HepG2 (cell line): ENCODE data around the gene CEP104. TPM values are rescaled to one million over a fixed set of nuclear protein-coding genes. Genes with fewer than 3 reads are reported as not detected.

Experiments used
- ARNTL ChIP-seq: sonication (generic); formaldehyde crosslinking; IDR thresholded peaks from 2 replicates; pipeline ENCODE4 v1.4.0; 2020; ENCODE audit warnings: mild to moderate bottlenecking, missing genetic modification reagents
- EED ChIP-seq: sonication (generic); formaldehyde crosslinking; IDR thresholded peaks from 2 replicates; pipeline ENCODE4 v1.5.0; 2020; ENCODE audit warnings: mild to moderate bottlenecking, missing genetic modification reagents
- ELF4 ChIP-seq: sonication (generic); formaldehyde crosslinking; IDR thresholded peaks from 2 replicates; pipeline ENCODE4 v1.5.0; 2020; ENCODE audit warnings: missing genetic modification reagents, mild to moderate bottlenecking, moderate library complexity, borderline replicate concordance
- MAF1 ChIP-seq: sonication (generic); formaldehyde crosslinking; IDR thresholded peaks from 2 replicates; pipeline ENCODE4 v1.5.0; 2020; ENCODE audit warnings: missing genetic modification reagents, borderline replicate concordance
- MATR3 ChIP-seq: sonication (generic); formaldehyde crosslinking; IDR thresholded peaks from 2 replicates; pipeline ENCODE4 v1.4.0; 2020; ENCODE audit warnings: missing genetic modification reagents
- RBAK ChIP-seq: sonication (generic); formaldehyde crosslinking; IDR thresholded peaks from 2 replicates; pipeline ENCODE4 v1.5.1; 2020; ENCODE audit warnings: mild to moderate bottlenecking, missing genetic modification reagents
- SKI ChIP-seq: fragments of 450-650 bp; IDR thresholded peaks from one replicate; pipeline ENCODE4 v1.6.1; 2018; ENCODE audit warnings: mild to moderate bottlenecking; ENCODE audit not compliant: partially characterized antibody
- SMAD1 ChIP-seq: sonication (generic); formaldehyde crosslinking; IDR thresholded peaks from 2 replicates; pipeline ENCODE4 v1.4.0; 2020; ENCODE audit warnings: missing genetic modification reagents, low read depth, mild to moderate bottlenecking, borderline replicate concordance
- SRSF1 ChIP-seq: fragments of 200-400 bp; formaldehyde crosslinking; optimal IDR thresholded peaks from 2 replicates; pipeline ENCODE3; 2017; ENCODE audit warnings: mild to moderate bottlenecking, low read depth, low read length, moderate library complexity
- ZNF234 ChIP-seq: sonication (generic); formaldehyde crosslinking; conservative IDR thresholded peaks from 2 replicates; pipeline ENCODE4 v1.5.1; 2020; ENCODE audit warnings: mild to moderate bottlenecking, missing genetic modification reagents
- ZNF264 ChIP-seq: sonication (generic); formaldehyde crosslinking; IDR thresholded peaks from 2 replicates; pipeline ENCODE4 v1.4.0; 2020; ENCODE audit warnings: missing genetic modification reagents
- ZNF33B ChIP-seq: sonication (generic); formaldehyde crosslinking; IDR thresholded peaks from 2 replicates; pipeline ENCODE4 v1.5.1; 2020; ENCODE audit warnings: mild to moderate bottlenecking, missing genetic modification reagents
- ZNF354B ChIP-seq: sonication (generic); formaldehyde crosslinking; IDR thresholded peaks from 2 replicates; pipeline ENCODE4 v1.8.0; 2022; ENCODE audit warnings: mild to moderate bottlenecking, missing genetic modification reagents
- ZNF607 ChIP-seq: sonication (generic); formaldehyde crosslinking; IDR thresholded peaks from 2 replicates; pipeline ENCODE4 v1.5.1; 2020; ENCODE audit warnings: missing genetic modification reagents, mild to moderate bottlenecking, borderline replicate concordance
- ZNF674 ChIP-seq: sonication (generic); formaldehyde crosslinking; IDR thresholded peaks from 2 replicates; pipeline ENCODE4 v1.5.0; 2020; ENCODE audit warnings: low read depth, mild to moderate bottlenecking, missing genetic modification reagents
- ZNF724P ChIP-seq: sonication (generic); formaldehyde crosslinking; IDR thresholded peaks from 2 replicates; pipeline ENCODE4 v1.8.0; 2022; ENCODE audit warnings: missing genetic modification reagents, borderline replicate concordance
- ZNF788 ChIP-seq: sonication (generic); formaldehyde crosslinking; IDR thresholded peaks from 2 replicates; pipeline ENCODE4 v1.5.0; 2020; ENCODE audit warnings: mild to moderate bottlenecking, missing genetic modification reagents, borderline replicate concordance
- polyA plus RNA-seq, 8 experiments: library from polyadenylated mRNA; depleted of rRNA in 3 of 8; stranded (reverse) in 7 of 8; unstranded in 1 of 8; fragments of >200 nt; fragmentation: Illumina TruSeq in 4 of 8; extraction: Trizol in 4 of 8; gene quantifications; 2 replicates each; pipeline versions ENCODE4 v1.2.1 to v1.2.3, GENCODE V29; 2011 to 2016; ENCODE audit warnings: low read depth in 4 of 8, missing spikeins in 1 of 8, mixed read lengths in 1 of 8; ENCODE audit not compliant: insufficient read depth in 1 of 8
- total RNA-seq, 5 experiments: library from RNA; depleted of rRNA; stranded (reverse); fragments of >200 nt; fragmentation: Illumina TruSeq; extraction: Trizol; gene quantifications; 2 replicates each; pipeline ENCODE4 v1.2.3, GENCODE V29; 2016; ENCODE audit warnings: low read depth in 1 of 5
- TF ChIP-seq, protein P1 (sequence below): sonication (generic); formaldehyde crosslinking; IDR thresholded peaks from 2 replicates; pipeline ENCODE4 v1.4.0; 2020; ENCODE audit warnings: low read depth, mild to moderate bottlenecking, missing genetic modification reagents
- TF ChIP-seq, protein P2 (sequence below): sonication (generic); formaldehyde crosslinking; IDR thresholded peaks from 2 replicates; pipeline ENCODE4 v1.4.0; 2020; ENCODE audit warnings: missing genetic modification reagents
- TF ChIP-seq, protein P3 (sequence below): sonication (generic); formaldehyde crosslinking; IDR thresholded peaks from 2 replicates; pipeline ENCODE4 v1.4.0; 2020; ENCODE audit warnings: missing genetic modification reagents, borderline replicate concordance
- TF ChIP-seq, protein P4 (sequence below): sonication (generic); formaldehyde crosslinking; IDR thresholded peaks from 2 replicates; pipeline ENCODE4 v1.5.1; 2020; ENCODE audit warnings: missing genetic modification reagents, mild to moderate bottlenecking, borderline replicate concordance

CEP104 gene
- total and polyA plus RNA-seq, 2 of the 13 experiments (the other 11 are each of a cell fraction or from before 2014, with no cell fraction given) = 20.4 to 30.1 TPM

DNA sequence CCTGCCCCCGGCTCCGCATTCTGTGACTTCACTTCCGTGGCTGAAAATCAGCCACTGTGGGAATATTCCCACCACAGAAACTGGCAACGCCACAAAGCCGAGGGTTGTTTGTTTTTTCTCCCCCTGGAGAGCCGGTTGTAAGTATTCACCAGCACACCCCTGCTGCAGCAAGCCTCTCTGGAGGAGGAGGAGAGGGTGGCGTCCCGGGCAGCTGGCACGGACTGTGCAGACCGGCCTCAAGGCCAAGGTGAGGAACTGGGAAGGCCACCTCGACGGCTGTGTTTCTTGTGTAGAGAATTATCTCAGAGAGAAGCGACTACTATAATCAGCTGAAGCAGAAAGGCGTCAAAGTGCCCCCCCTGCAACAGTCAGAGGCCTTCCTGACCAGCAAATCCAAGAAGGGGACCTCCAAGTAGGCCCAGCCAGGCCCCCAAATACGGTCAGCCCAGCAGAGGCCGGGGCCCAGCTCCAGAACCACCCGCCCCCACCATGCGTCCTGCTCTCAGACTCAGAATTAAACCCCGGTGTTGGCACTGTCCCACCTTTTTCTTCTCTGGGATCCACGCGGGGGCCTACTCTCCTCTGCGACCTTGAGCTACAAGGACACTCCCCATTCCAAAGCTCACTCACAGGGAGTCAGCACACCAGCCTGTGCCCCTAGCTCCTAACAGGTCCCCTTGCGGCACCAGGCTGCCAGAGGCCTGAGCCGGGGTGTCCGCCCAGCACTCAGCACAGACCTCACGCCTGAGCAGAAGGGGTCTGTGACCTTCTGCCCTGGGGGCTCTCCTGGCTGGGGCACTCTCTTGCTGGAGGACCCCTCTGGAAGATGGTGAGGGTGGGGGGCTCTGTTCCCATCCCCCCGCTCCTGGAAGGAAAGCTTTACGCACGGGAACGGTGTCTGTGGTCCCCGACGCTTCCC is 85.6 kb downstream of the CEP104 start (continued):
- TF ChIP-seq, protein P1, sequence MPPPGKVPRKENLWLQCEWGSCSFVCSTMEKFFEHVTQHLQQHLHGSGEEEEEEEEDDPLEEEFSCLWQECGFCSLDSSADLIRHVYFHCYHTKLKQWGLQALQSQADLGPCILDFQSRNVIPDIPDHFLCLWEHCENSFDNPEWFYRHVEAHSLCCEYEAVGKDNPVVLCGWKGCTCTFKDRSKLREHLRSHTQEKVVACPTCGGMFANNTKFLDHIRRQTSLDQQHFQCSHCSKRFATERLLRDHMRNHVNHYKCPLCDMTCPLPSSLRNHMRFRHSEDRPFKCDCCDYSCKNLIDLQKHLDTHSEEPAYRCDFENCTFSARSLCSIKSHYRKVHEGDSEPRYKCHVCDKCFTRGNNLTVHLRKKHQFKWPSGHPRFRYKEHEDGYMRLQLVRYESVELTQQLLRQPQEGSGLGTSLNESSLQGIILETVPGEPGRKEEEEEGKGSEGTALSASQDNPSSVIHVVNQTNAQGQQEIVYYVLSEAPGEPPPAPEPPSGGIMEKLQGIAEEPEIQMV (CRISPR knock-in tag) = no peak
- no peak for TF ChIP-seq ARNTL
- 0 out of 2 replicates have a peak, but pooled peaks have one; percentile 48 for TF ChIP-seq EED (CRISPR knock-in tag)
- TF ChIP-seq ELF4 (CRISPR knock-in tag) = 0 out of 2 replicates have a peak, but pooled peaks have one; percentile 43
- no peak; the same call in 1 of the 2 replicates for TF ChIP-seq ZNF234 (CRISPR knock-in tag)
- TF ChIP-seq SRSF1 = peak; percentile 33
- TF ChIP-seq SKI = peak; percentile 23
- TF ChIP-seq, protein P2, sequence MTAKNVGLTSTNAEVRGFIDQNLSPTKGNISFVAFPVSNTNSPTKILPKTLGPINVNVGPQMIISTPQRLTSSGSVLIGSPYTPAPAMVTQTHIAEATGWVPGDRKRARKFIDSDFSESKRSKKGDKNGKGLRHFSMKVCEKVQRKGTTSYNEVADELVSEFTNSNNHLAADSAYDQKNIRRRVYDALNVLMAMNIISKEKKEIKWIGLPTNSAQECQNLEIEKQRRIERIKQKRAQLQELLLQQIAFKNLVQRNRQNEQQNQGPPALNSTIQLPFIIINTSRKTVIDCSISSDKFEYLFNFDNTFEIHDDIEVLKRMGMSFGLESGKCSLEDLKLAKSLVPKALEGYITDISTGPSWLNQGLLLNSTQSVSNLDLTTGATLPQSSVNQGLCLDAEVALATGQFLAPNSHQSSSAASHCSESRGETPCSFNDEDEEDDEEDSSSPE (CRISPR knock-in tag) = no peak; the same call in none of the 2 replicates
- TF ChIP-seq, protein P3, sequence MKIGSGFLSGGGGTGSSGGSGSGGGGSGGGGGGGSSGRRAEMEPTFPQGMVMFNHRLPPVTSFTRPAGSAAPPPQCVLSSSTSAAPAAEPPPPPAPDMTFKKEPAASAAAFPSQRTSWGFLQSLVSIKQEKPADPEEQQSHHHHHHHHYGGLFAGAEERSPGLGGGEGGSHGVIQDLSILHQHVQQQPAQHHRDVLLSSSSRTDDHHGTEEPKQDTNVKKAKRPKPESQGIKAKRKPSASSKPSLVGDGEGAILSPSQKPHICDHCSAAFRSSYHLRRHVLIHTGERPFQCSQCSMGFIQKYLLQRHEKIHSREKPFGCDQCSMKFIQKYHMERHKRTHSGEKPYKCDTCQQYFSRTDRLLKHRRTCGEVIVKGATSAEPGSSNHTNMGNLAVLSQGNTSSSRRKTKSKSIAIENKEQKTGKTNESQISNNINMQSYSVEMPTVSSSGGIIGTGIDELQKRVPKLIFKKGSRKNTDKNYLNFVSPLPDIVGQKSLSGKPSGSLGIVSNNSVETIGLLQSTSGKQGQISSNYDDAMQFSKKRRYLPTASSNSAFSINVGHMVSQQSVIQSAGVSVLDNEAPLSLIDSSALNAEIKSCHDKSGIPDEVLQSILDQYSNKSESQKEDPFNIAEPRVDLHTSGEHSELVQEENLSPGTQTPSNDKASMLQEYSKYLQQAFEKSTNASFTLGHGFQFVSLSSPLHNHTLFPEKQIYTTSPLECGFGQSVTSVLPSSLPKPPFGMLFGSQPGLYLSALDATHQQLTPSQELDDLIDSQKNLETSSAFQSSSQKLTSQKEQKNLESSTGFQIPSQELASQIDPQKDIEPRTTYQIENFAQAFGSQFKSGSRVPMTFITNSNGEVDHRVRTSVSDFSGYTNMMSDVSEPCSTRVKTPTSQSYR = peak; percentile 44; the same call in 1 of the 2 replicates
- no peak for TF ChIP-seq ZNF354B
- 0 out of 2 replicates have a peak, but pooled peaks have one; percentile 38 for TF ChIP-seq ZNF607
- TF ChIP-seq, protein P4, sequence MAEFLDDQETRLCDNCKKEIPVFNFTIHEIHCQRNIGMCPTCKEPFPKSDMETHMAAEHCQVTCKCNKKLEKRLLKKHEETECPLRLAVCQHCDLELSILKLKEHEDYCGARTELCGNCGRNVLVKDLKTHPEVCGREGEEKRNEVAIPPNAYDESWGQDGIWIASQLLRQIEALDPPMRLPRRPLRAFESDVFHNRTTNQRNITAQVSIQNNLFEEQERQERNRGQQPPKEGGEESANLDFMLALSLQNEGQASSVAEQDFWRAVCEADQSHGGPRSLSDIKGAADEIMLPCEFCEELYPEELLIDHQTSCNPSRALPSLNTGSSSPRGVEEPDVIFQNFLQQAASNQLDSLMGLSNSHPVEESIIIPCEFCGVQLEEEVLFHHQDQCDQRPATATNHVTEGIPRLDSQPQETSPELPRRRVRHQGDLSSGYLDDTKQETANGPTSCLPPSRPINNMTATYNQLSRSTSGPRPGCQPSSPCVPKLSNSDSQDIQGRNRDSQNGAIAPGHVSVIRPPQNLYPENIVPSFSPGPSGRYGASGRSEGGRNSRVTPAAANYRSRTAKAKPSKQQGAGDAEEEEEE = no peak
- TF ChIP-seq ZNF788 = peak; percentile 75; the same call in 1 of the 2 replicates
- TF ChIP-seq SMAD1 (CRISPR knock-in tag) = 0 out of 2 replicates have a peak, but pooled peaks have one; percentile 41
- TF ChIP-seq RBAK (CRISPR knock-in tag) = no peak
- TF ChIP-seq ZNF724P (CRISPR knock-in tag) = 0 out of 2 replicates have a peak, but pooled peaks have one; percentile 35
- no peak for TF ChIP-seq ZNF674 (CRISPR knock-in tag)
- no peak; the same call in 1 of the 2 replicates for TF ChIP-seq ZNF33B (CRISPR knock-in tag)
- no peak for TF ChIP-seq MAF1 (CRISPR knock-in tag)
- no peak for TF ChIP-seq MATR3 (CRISPR knock-in tag)
- TF ChIP-seq ZNF264 (CRISPR knock-in tag) = no peak
